B cell (primary cell): ENCODE data around the gene UBE2F. TPM values are rescaled to one million over a fixed set of nuclear protein-coding genes. Genes with fewer than 3 reads are reported as not detected.
A peak's percentile ranks its signal among the peaks of the same experiment; 100 is the strongest.

Experiments used
- ATAC-seq: fragments of 200-7000 bp; cut with Tn5 transposase; one replicate; pipeline ENCODE4 v1.10.0; 2021; ENCODE audit warnings: low read depth, mild to moderate bottlenecking, moderate number of reproducible peaks, moderate library complexity
- CTCF ChIA-PET: fragments of 350-600 bp; sonication (Branson Sonifier 250); formaldehyde crosslinking; loops from one replicate; lab custom pipeline; 2021; ENCODE audit warnings: antibody characterized with exemption, inconsistent platforms; lab: Charles Lee
- POLR2A ChIA-PET: fragments of 350-600 bp; sonication (Branson Sonifier 250); formaldehyde crosslinking; loops from one replicate; lab custom pipeline; 2021; ENCODE audit warnings: antibody characterized with exemption; lab: Charles Lee
- DNase-seq: peaks from one replicate; pipeline ENCODE4 v3.0.0; 2013
- H2AFZ ChIP-seq: 2 replicates; pipeline ENCODE4 v1.6.1; 2012; ENCODE audit warnings: mild to moderate bottlenecking, low read depth, low read length; ENCODE audit not compliant: insufficient read depth, poor library complexity, severe bottlenecking
- H3K27ac ChIP-seq, 2 donors: 1 replicate in 1 of 2; 2 replicates in 1 of 2; pipeline ENCODE4 v1.5.1; 2012 to 2013; ENCODE audit warnings: low read length in 2 of 2, mild to moderate bottlenecking in 2 of 2, moderate library complexity in 1 of 2
- H3K27me3 ChIP-seq, 4 experiments: fragments of 200-600 bp in 1 of 4; sonication (generic) in 1 of 4; replicated peaks in 1 of 4; 1 replicate in 2 of 4; 2 replicates in 2 of 4; pipeline versions ENCODE4 v1.6.1 to v1.7.0; 2013 to 2016; ENCODE audit warnings: low read length in 3 of 4, mild to moderate bottlenecking in 2 of 4, mixed read lengths in 1 of 4, moderate library complexity in 1 of 4; ENCODE audit not compliant: insufficient read depth in 4 of 4, control insufficient read depth in 3 of 4; ENCODE audit errors: control extremely low read depth in 1 of 4
- H3K36me3 ChIP-seq, 2 experiments: replicated peaks in 1 of 2; 1 replicate in 1 of 2; 2 replicates in 1 of 2; pipeline versions ENCODE4 v1.6.1 to v1.7.1; 2013; ENCODE audit warnings: low read length in 1 of 2; ENCODE audit not compliant: insufficient read depth in 2 of 2, control insufficient read depth in 1 of 2; ENCODE audit errors: control extremely low read depth in 1 of 2, extremely low read depth in 1 of 2
- H3K4me1 ChIP-seq, 2 donors: fragments of 200-600 bp in 1 of 2; sonication (generic) in 1 of 2; 1 replicate in 1 of 2; 2 replicates in 1 of 2; pipeline versions ENCODE4 v1.5.1 to v1.6.1; 2013 to 2017; ENCODE audit warnings: low read length in 2 of 2; ENCODE audit not compliant: control insufficient read depth in 2 of 2, insufficient read depth in 2 of 2
- H3K4me2 ChIP-seq: replicated peaks from 2 replicates; pipeline ENCODE3; 2012; ENCODE audit warnings: mild to moderate bottlenecking, low read depth, low read length; ENCODE audit not compliant: poor library complexity, severe bottlenecking
- H3K4me3 ChIP-seq, 5 experiments: fragments of 200-600 bp in 1 of 5; sonication (generic) in 1 of 5; 1 replicate in 3 of 5; 2 replicates in 2 of 5; pipeline versions ENCODE4 v1.5.1 to v1.7.0; 2011 to 2016; ENCODE audit warnings: low read length in 4 of 5, mild to moderate bottlenecking in 4 of 5, low read depth in 2 of 5, control low read depth in 1 of 5, moderate library complexity in 1 of 5; ENCODE audit not compliant: insufficient read depth in 1 of 5; ENCODE audit errors: control extremely low read depth in 1 of 5, extremely low read depth in 1 of 5
- H3K79me2 ChIP-seq: fragments of 200-600 bp; sonication (generic); one replicate; pipeline ENCODE4 v1.6.0; 2016; ENCODE audit warnings: low read length; ENCODE audit not compliant: control insufficient read depth, insufficient read depth
- H3K9ac ChIP-seq: fragments of 200-600 bp; sonication (generic); 2 replicates; pipeline ENCODE4 v1.6.1; 2017; ENCODE audit warnings: mild to moderate bottlenecking, low read length, moderate library complexity
- H3K9me3 ChIP-seq, 3 donors: one replicate each; pipeline versions ENCODE4 v1.6.1 to v1.7.1; 2013; ENCODE audit warnings: low read length in 2 of 3; ENCODE audit not compliant: control insufficient read depth in 2 of 3, insufficient read depth in 1 of 3; ENCODE audit errors: control extremely low read depth in 1 of 3
- H4K20me1 ChIP-seq: 2 replicates; pipeline ENCODE4 v1.6.0; 2012; ENCODE audit warnings: mild to moderate bottlenecking, low read length; ENCODE audit not compliant: insufficient read depth, control insufficient read depth, poor library complexity, severe bottlenecking
- H3K27ac Mint-ChIP-seq: one replicate; pipeline ENCODE4 v1.8.0; 2021; ENCODE audit warnings: mixed read lengths
- H3K27me3 Mint-ChIP-seq: one replicate; pipeline ENCODE4 v1.8.0; 2021; ENCODE audit warnings: mixed read lengths
- H3K4me1 Mint-ChIP-seq: one replicate; pipeline ENCODE4 v1.8.0; 2021; ENCODE audit warnings: mixed read lengths
- H3K4me3 Mint-ChIP-seq: one replicate; pipeline ENCODE4 v1.8.0; 2021; ENCODE audit warnings: mixed read lengths
- H3K9me3 Mint-ChIP-seq: one replicate; pipeline ENCODE4 v1.8.0; 2022; ENCODE audit warnings: mixed read lengths; ENCODE audit not compliant: insufficient read depth
- EZH2 ChIP-seq: IDR thresholded peaks from 2 replicates; pipeline ENCODE4 v1.6.1; 2012; ENCODE audit warnings: borderline replicate concordance, low read depth, mild to moderate bottlenecking, moderate library complexity, low read length; ENCODE audit not compliant: insufficient read depth, poor library complexity, severe bottlenecking
- WGBS: methylation state at CpG from one replicate; pipeline ENCODE4 v1.1.5; 2013; ENCODE audit warnings: missing lambda C conversion rate; ENCODE audit not compliant: insufficient coverage; 5-methylcytosine and 5-hydroxymethylcytosine counted together
- intact Hi-C: fragments of 100-400 bp; cut with micrococcal nuclease; formaldehyde crosslinking; loops from one replicate; pipeline ENCODE4 v1.10.0; 2022
- polyA plus RNA-seq: library from polyadenylated mRNA; depleted of rRNA; stranded (reverse); fragments of >200 nt; gene quantifications from 2 replicates; pipeline ENCODE4 v1.2.3, GENCODE V29; 2012
- total RNA-seq, 2 donors: library from RNA; stranded (reverse); fragments of 120-200 nt in 1 of 2; gene quantifications; 1 replicate in 1 of 2; 2 replicates in 1 of 2; pipeline versions ENCODE4 v1.2.3 to v1.2.4, GENCODE V29; 2013 to 2022
- TF ChIP-seq, protein P1 (sequence below): fragments of 200-600 bp; IDR thresholded peaks from one replicate; pipeline ENCODE4 v1.8.0; 2022; ENCODE audit warnings: antibody characterized with exemption, mild to moderate bottlenecking

UBE2F gene
- total and polyA plus RNA-seq, 2 donors (not counting 1 experiment from before 2014, with no cell fraction given): 22.5 to 57.6 TPM

DNA sequence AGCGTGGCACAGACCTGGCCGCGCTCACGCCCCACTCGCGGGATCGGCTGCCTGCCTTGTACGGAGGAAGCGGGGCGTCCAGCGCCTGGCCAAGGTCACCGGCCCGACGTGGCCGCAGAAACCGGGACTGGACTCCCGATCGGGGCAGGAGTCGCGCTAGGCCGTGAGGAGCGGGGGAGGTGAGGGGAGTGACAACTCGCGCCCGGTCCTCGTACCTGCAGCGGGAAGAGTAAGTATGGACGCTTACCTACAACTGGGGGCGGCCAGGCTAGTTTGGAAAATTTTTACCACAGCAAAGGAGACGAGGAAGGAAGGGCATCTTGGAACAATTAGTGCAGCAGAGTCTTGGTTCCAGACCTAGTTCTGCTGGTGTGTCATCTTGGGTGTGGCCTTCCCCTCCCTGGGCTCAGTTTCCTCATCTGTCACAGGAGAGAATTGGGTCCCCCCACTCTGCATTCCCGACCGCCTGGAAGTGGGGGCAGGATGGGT is 693 bp downstream of the UBE2F start:
- TF ChIP-seq, protein P1, sequence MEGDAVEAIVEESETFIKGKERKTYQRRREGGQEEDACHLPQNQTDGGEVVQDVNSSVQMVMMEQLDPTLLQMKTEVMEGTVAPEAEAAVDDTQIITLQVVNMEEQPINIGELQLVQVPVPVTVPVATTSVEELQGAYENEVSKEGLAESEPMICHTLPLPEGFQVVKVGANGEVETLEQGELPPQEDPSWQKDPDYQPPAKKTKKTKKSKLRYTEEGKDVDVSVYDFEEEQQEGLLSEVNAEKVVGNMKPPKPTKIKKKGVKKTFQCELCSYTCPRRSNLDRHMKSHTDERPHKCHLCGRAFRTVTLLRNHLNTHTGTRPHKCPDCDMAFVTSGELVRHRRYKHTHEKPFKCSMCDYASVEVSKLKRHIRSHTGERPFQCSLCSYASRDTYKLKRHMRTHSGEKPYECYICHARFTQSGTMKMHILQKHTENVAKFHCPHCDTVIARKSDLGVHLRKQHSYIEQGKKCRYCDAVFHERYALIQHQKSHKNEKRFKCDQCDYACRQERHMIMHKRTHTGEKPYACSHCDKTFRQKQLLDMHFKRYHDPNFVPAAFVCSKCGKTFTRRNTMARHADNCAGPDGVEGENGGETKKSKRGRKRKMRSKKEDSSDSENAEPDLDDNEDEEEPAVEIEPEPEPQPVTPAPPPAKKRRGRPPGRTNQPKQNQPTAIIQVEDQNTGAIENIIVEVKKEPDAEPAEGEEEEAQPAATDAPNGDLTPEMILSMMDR: no peak
- TF ChIP-seq EZH2: no peak
- peaks cover 16% of the 10 kb centered on the region for H4K20me1 ChIP-seq
- H3K27ac Mint-ChIP-seq: peak overlapping the region; percentile 82
- peak overlapping the region; percentile 62 for H3K9ac ChIP-seq
- peak; percentile 41 for DNase-seq
- ATAC-seq: no peak
- WGBS: under 1% methylated on average over 30 of the region's 32 CpGs
- H3K9me3 Mint-ChIP-seq: peaks cover 2% of the 10 kb centered on the region
- ChIA-PET POLR2A (interaction anchor here (0.8 kb wide), 1 partner anchor 62 kb away, joined by 3 read pairs; no protein-coding TSS in a partner anchor), CTCF (interaction anchor here (0.6 to 2.6 kb wide), 6 partner anchors 31 to 380 kb away, joined by 3 to 18 read pairs (median 4); no protein-coding TSS in a partner anchor)
- peak overlapping the region; percentile 9 to 45 for H3K27ac ChIP-seq
- peaks cover 0 to 4% (median 4%) of the 10 kb centered on the region in 3 donors for H3K9me3 ChIP-seq
- H3K4me1 Mint-ChIP-seq: peaks cover 36% of the 10 kb centered on the region
- H3K79me2 ChIP-seq: peaks cover 30% of the 10 kb centered on the region
- H3K4me3 ChIP-seq: peak overlapping the region; percentile 45 to 78 (median 69)
- intact Hi-C loops: loop anchor here (2.0 to 10.0 kb wide), 9 partner anchors 45 to 883 kb away; partner anchors contain the start of genes ASB1 and COPS8
- no peaks in the 10 kb centered on the region for H3K27me3 Mint-ChIP-seq
- peak overlapping the region; percentile 97 for H3K4me2 ChIP-seq
- H3K4me3 Mint-ChIP-seq: peak overlapping the region; percentile 81
- no peaks in the 10 kb centered on the region for H3K36me3 ChIP-seq
- peaks cover 27 to 32% of the 10 kb centered on the region in 2 donors for H3K4me1 ChIP-seq
- no peaks in the 10 kb centered on the region for H3K27me3 ChIP-seq
- H2AFZ ChIP-seq: peak overlapping the region; percentile 62
